ENCODE data around the gene PILRA. TPM values are rescaled to one million over a fixed set of nuclear protein-coding genes. Genes with fewer than 3 reads are reported as not detected.

PILRA gene
- total RNA-seq, 1 experiment from 2014 or later = 0.68 TPM

GRCh38 chr7:100386940-100387339 lies 13.7 kb downstream of the PILRA start:
- Mint-ChIP-seq H3K9me3 (ENCODE audit: unreplicated experiment) (no peaks in the 10 kb centered on the region), H3K27me3 (ENCODE audit: insufficient read depth, unreplicated experiment) (peaks cover 21% of the 10 kb centered on the region), H3K27ac (ENCODE audit: unreplicated experiment) (no peak overlapping the region), H3K4me1 (ENCODE audit: low read depth, unreplicated experiment) (no peaks in the 10 kb centered on the region), H3K36me3 (ENCODE audit: insufficient read depth, unreplicated experiment) (no peaks in the 10 kb centered on the region), H3K4me3 (ENCODE audit: unreplicated experiment) (no peak overlapping the region)
- ChIA-PET POLR2A (no interaction called here), CTCF (no interaction called here)
- TF ChIP-seq, protein P1, sequence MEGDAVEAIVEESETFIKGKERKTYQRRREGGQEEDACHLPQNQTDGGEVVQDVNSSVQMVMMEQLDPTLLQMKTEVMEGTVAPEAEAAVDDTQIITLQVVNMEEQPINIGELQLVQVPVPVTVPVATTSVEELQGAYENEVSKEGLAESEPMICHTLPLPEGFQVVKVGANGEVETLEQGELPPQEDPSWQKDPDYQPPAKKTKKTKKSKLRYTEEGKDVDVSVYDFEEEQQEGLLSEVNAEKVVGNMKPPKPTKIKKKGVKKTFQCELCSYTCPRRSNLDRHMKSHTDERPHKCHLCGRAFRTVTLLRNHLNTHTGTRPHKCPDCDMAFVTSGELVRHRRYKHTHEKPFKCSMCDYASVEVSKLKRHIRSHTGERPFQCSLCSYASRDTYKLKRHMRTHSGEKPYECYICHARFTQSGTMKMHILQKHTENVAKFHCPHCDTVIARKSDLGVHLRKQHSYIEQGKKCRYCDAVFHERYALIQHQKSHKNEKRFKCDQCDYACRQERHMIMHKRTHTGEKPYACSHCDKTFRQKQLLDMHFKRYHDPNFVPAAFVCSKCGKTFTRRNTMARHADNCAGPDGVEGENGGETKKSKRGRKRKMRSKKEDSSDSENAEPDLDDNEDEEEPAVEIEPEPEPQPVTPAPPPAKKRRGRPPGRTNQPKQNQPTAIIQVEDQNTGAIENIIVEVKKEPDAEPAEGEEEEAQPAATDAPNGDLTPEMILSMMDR (IDR thresholded peaks at IDR 0.05; ENCODE audit: insufficient read depth in 1 of 2, low read depth in 1 of 2, low read length in 1 of 2, severe bottlenecking in 1 of 2, unreplicated experiment in 1 of 2) = no peak
- intact Hi-C loops (cut with micrococcal nuclease; ENCODE audit: unreplicated experiment) = no loop called here
- Histone ChIP-seq H3K27me3 (replicated peaks; ENCODE audit: control insufficient read depth, insufficient read depth, low read length) (no peaks in the 10 kb centered on the region), H3K4me3 (ENCODE audit: low read depth, low read length) (no peak overlapping the region), H3K36me3 (ENCODE audit: control insufficient read depth, insufficient read depth, low read length) (no peaks in the 10 kb centered on the region), H3K9me3 (no peaks in the 10 kb centered on the region), H3K4me1 (no peaks in the 10 kb centered on the region)
- BruUV-seq (replicated peaks) = no TSS peak
- no peak for DNase-seq

GRCh38 chr7:100387695-100388094 lies 14.4 kb downstream of the PILRA start:
- ChIA-PET POLR2A (no interaction called here), CTCF (no interaction called here)
- Histone ChIP-seq H3K9me3 (no peaks in the 10 kb centered on the region), H3K36me3 (ENCODE audit: control insufficient read depth, insufficient read depth, low read length) (no peaks in the 10 kb centered on the region), H3K4me3 (ENCODE audit: low read depth, low read length) (no peak overlapping the region), H3K4me1 (no peaks in the 10 kb centered on the region), H3K27me3 (replicated peaks; ENCODE audit: control insufficient read depth, insufficient read depth, low read length) (no peaks in the 10 kb centered on the region)
- no TSS peak for BruUV-seq (replicated peaks)
- no peaks in the 10 kb centered on the region for H3K36me3 Mint-ChIP-seq (ENCODE audit: insufficient read depth, unreplicated experiment)
- H3K4me3 Mint-ChIP-seq (ENCODE audit: unreplicated experiment) = no peak overlapping the region
- TF ChIP-seq, protein P1 (IDR thresholded peaks at IDR 0.05; ENCODE audit: insufficient read depth in 1 of 2, low read depth in 1 of 2, low read length in 1 of 2, severe bottlenecking in 1 of 2, unreplicated experiment in 1 of 2) = no peak
- no peaks in the 10 kb centered on the region for H3K4me1 Mint-ChIP-seq (ENCODE audit: low read depth, unreplicated experiment)
- DNase-seq = no peak
- H3K9me3 Mint-ChIP-seq (ENCODE audit: unreplicated experiment) = no peaks in the 10 kb centered on the region
- no peak overlapping the region for H3K27ac Mint-ChIP-seq (ENCODE audit: unreplicated experiment)
- intact Hi-C loops (cut with micrococcal nuclease; ENCODE audit: unreplicated experiment) = no loop called here
- H3K27me3 Mint-ChIP-seq (ENCODE audit: insufficient read depth, unreplicated experiment) = peaks cover 27% of the 10 kb centered on the region

GRCh38 chr7:100389437-100390088 lies 16.3 kb downstream of the PILRA start:
- CTCF ChIA-PET = no interaction called here
- POLR2A ChIA-PET = no interaction called here

More at GRCh38 chr7:100389437-100390088, 16.3 kb downstream of the PILRA start:
- intact Hi-C loops (cut with micrococcal nuclease; ENCODE audit: unreplicated experiment) = no loop called here
- peaks cover 1% of the 10 kb centered on the region for H3K27me3 ChIP-seq (replicated peaks; ENCODE audit: control insufficient read depth, insufficient read depth, low read length)
- no peaks in the 10 kb centered on the region for H3K4me1 ChIP-seq
- Mint-ChIP-seq H3K4me1 (ENCODE audit: low read depth, unreplicated experiment) (no peaks in the 10 kb centered on the region), H3K27ac (ENCODE audit: unreplicated experiment) (no peak overlapping the region), H3K36me3 (ENCODE audit: insufficient read depth, unreplicated experiment) (no peaks in the 10 kb centered on the region), H3K9me3 (ENCODE audit: unreplicated experiment) (no peaks in the 10 kb centered on the region), H3K4me3 (ENCODE audit: unreplicated experiment) (no peak overlapping the region), H3K27me3 (ENCODE audit: insufficient read depth, unreplicated experiment) (peaks cover 23% of the 10 kb centered on the region)
- BruUV-seq (replicated peaks) = no TSS peak
- no peaks in the 10 kb centered on the region for H3K9me3 ChIP-seq
- DNase-seq = no peak
- H3K4me3 ChIP-seq (ENCODE audit: low read depth, low read length) = no peak overlapping the region
- H3K36me3 ChIP-seq (ENCODE audit: control insufficient read depth, insufficient read depth, low read length) = no peaks in the 10 kb centered on the region
- TF ChIP-seq, protein P1 (IDR thresholded peaks at IDR 0.05; ENCODE audit: insufficient read depth in 1 of 2, low read depth in 1 of 2, low read length in 1 of 2, severe bottlenecking in 1 of 2, unreplicated experiment in 1 of 2) = no peak
